ENCODE data around the gene GNB1L. TPM values are rescaled to one million over a fixed set of nuclear protein-coding genes. Genes with fewer than 3 reads are reported as not detected.

The GNB1L gene
- total RNA-seq, 1 donor from 2014 or later: 7.0 TPM

DNA sequence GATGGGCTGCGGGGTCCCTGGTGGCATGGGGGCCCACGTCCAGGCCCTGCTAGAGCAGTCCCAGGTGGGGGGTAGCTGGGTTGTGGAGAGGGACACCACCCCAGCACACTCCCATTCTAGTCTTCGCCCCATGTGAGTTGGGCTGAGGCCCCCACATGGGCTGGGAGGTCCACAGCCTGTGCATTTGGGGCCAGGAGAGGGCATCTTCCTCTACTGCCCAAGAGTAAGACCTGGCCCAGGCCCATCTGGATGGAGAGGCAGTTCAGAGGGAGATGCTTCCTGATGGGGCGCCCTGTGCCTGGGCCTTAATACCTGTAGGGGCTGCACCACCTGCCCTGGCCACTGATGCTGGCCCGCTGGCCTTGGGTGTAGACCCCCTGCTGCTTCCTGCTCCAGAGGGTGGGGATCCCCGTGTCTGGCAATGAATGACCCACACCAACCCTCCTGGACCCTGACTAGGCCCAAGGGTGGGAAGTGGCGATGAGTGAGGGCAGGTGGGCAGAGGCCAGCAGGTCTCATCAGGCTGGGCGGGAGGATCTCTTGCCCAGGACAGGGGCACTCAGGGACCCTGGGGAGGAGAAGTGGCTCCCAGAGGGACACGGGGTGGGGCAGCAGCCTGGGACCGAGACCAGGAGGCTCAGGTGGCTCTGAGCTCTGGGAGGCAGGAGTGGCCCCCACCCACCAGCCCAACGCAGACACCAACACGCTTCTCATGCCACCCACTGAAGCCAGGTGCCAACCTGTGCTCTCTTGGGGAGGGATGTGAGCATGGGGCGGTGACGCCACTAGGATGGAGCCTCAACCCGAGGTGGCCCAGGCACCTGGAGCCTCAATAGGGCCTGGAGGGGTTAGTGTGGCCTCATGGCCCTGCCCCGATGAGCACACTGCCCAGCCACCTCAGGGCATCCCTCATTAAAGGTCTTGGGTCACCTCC is 17.4 kb upstream of the GNB1L start:
- no peak overlapping the region for H3K4me3 ChIP-seq (ENCODE audit: low read depth, low read length)
- TF ChIP-seq, protein P1, sequence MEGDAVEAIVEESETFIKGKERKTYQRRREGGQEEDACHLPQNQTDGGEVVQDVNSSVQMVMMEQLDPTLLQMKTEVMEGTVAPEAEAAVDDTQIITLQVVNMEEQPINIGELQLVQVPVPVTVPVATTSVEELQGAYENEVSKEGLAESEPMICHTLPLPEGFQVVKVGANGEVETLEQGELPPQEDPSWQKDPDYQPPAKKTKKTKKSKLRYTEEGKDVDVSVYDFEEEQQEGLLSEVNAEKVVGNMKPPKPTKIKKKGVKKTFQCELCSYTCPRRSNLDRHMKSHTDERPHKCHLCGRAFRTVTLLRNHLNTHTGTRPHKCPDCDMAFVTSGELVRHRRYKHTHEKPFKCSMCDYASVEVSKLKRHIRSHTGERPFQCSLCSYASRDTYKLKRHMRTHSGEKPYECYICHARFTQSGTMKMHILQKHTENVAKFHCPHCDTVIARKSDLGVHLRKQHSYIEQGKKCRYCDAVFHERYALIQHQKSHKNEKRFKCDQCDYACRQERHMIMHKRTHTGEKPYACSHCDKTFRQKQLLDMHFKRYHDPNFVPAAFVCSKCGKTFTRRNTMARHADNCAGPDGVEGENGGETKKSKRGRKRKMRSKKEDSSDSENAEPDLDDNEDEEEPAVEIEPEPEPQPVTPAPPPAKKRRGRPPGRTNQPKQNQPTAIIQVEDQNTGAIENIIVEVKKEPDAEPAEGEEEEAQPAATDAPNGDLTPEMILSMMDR (IDR thresholded peaks at IDR 0.05; ENCODE audit: insufficient read depth, low read length, poor library complexity, severe bottlenecking): no peak
- no peaks in the 10 kb centered on the region for H3K27me3 ChIP-seq (ENCODE audit: control insufficient read depth, insufficient read depth, low read length)
- DNase-seq (ENCODE audit: low read depth): no peak
- H3K36me3 ChIP-seq (ENCODE audit: control insufficient read depth, insufficient read depth, low read length): no peaks in the 10 kb centered on the region

DNA sequence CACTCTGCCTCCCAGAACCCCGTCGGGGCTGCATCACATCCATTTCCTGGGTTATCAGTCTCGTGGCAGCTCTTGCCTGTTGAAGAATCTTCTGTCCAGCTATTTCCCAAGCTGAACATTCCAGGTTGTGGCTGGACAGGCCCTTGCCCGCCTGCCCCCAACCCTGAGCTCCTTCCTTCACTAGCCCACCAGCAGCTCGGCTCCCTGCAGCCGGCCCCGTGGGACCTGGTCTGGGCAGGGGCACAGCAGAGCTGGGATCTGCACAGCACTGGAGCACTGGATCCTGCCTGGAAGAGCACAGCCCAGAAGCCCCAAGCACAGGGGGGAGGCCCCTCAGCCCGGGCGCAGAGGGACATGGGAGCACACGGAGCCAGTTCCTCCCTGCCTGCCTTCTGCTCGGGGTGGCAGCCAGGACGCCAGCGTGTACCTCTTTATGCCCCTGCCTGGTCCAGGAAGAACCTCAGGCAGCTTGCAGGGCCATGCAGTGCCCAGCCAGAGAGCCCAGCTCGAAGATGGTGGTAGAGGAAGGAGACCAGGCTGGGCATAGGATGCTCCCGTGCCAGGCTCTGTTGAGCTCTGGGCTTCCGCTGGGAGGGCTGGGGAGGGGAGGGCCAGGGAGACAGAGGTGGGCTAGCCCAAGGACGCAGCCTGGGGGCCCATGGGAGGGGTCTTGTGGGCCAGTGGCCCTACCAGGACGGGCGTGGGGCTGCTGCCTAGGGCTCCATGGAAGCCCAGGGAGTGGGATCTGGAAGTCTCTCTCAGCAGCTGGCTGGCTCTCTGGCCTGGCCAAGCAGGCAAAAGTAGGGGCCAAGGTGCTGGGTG is 16.6 kb upstream of the GNB1L start:
- H3K4me3 ChIP-seq (ENCODE audit: low read depth, low read length): no peak overlapping the region
- H3K36me3 ChIP-seq (ENCODE audit: control insufficient read depth, insufficient read depth, low read length): no peaks in the 10 kb centered on the region
- no peak for DNase-seq (ENCODE audit: low read depth)
- no peaks in the 10 kb centered on the region for H3K27me3 ChIP-seq (ENCODE audit: control insufficient read depth, insufficient read depth, low read length)
- TF ChIP-seq, protein P1 (IDR thresholded peaks at IDR 0.05; ENCODE audit: insufficient read depth, low read length, poor library complexity, severe bottlenecking): no peak

DNA sequence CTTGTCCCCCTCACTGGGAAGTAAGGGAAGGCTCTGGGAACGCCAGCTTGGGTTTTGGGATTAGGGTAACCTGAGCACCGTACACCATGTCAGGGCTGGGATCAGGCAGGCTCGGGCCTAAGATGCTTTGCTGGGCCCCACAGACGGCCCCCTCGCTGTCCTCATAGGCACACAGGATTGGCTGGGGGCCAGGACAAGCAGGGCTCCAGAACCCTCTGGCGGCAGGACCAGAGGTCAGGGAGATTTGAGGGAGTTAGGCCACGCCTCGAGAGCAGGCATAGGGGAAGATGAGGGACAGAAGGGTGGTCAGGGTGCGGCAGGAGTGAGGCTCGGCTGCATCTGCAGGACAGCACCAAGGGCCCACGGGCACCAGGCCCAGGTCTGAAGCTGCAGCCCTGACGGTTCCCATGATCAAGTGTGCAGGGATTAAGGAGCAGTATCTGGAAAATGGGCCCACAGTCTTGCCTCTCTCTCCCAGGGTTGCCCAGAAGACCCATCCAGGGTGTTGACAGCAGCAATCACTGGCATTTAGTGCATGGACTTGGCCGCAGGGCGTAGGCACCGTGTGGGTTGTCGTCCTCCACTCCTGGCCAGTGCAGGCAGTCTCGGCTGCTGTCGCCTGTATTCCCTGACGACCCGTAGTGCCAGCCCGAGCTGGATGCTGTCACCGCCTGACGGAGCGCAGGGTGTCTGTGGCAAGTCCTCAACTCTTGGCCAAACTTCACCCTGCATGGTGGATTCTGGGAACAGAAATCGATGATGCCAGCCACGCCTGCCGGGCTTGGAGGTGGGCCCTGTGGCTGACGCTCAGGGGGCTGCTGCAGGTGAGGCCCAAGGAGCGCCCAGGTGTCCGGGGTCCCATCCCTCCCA is 15.7 kb upstream of the GNB1L start:
- no peak for DNase-seq (ENCODE audit: low read depth)
- H3K36me3 ChIP-seq (ENCODE audit: control insufficient read depth, insufficient read depth, low read length): no peaks in the 10 kb centered on the region
- no peak overlapping the region for H3K4me3 ChIP-seq (ENCODE audit: low read depth, low read length)
- TF ChIP-seq, protein P1 (IDR thresholded peaks at IDR 0.05; ENCODE audit: insufficient read depth, low read length, poor library complexity, severe bottlenecking): no peak
- no peaks in the 10 kb centered on the region for H3K27me3 ChIP-seq (ENCODE audit: control insufficient read depth, insufficient read depth, low read length)

DNA sequence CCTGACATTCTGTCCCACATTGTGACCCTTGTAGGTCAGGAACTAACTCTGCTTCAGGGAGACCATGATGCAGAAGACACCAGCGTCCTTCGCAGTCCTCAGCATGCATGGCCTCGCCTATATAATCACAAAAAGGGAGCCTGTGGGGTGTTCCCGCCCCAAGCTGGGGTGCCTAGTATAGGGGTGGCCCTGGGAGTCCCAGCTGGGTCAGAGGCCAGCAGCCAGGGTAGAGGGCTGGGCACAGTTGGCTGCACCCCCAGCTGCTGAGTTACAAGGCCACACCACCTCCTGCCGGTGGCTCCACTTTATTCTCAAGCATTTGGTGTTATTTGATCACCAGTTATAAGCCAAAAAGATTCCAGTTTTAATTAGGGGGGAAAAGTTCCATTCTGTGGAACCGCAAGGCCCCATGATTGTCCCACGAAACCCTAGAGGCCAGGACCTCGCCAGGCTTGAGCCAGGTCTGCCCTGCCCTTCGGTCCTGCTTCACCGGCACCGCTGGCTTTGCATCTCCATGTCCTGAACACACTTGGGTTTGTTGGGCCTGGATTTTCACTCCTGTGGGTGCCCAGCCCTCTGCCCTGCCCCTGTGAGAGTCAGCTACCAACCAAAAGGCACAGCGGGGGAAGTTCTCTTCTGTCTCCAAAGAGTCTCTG is 15.0 kb upstream of the GNB1L start:
- H3K27me3 ChIP-seq (ENCODE audit: control insufficient read depth, insufficient read depth, low read length): no peaks in the 10 kb centered on the region
- TF ChIP-seq, protein P1 (IDR thresholded peaks at IDR 0.05; ENCODE audit: insufficient read depth, low read length, poor library complexity, severe bottlenecking): no peak
- no peaks in the 10 kb centered on the region for H3K36me3 ChIP-seq (ENCODE audit: control insufficient read depth, insufficient read depth, low read length)
- no peak overlapping the region for H3K4me3 ChIP-seq (ENCODE audit: low read depth, low read length)
- DNase-seq (ENCODE audit: low read depth): no peak

DNA sequence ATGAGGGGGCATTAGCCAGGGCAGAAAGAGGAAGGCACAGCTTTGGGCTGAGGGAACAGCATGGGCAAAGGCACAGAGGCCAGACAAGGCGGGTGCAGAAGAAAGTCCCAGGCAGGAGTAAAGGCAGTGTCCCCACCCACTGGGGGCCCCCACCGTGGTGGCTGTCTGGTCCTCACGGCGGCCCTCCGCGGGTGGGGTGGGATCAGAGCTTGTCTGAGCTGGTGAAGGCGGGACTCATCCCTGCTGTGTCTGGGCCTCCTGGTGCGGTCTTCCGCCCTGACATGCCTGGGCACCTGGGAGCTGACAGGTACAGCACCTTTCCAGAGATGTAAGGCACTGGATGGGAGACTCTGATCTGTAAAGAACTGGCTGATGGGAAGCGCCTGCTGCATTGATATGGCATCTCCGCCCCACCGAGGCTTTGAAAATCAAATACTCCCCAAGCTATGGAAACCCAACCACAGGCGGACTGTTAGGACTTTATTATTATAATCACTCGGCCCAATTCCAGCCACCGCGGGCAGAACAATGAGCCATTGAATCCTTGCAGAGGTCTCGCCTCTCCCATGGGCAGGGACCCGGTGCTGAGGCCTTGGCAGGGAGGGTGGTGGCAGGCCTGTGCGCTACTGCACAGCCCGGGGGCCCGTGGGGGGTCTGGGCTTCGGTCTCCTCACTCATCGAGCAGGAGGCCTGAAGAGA is 14.2 kb upstream of the GNB1L start:
- TF ChIP-seq, protein P1 (IDR thresholded peaks at IDR 0.05; ENCODE audit: insufficient read depth, low read length, poor library complexity, severe bottlenecking): no peak
- no peak for DNase-seq (ENCODE audit: low read depth)
- no peak overlapping the region for H3K4me3 ChIP-seq (ENCODE audit: low read depth, low read length)
- no peaks in the 10 kb centered on the region for H3K27me3 ChIP-seq (ENCODE audit: control insufficient read depth, insufficient read depth, low read length)
- no peaks in the 10 kb centered on the region for H3K36me3 ChIP-seq (ENCODE audit: control insufficient read depth, insufficient read depth, low read length)
